Breast epithelium (tissue), 4 donors: ENCODE measurements around the gene FFAR4. TPM values are rescaled to one million over a fixed set of nuclear protein-coding genes. Genes with fewer than 3 reads are reported as not detected.

ENCODE experiments used
- DNase-seq, 2 donors: peaks; one replicate each; pipeline ENCODE4 v3.0.0-alpha.2; 2019; ENCODE audit warnings: low spot score in 2 of 2
- H3K27ac ChIP-seq, 2 donors: fragments of 200-600 bp; sonication (generic) in 1 of 2; one replicate each; pipeline ENCODE4 v1.5.1; 2016 to 2019; ENCODE audit warnings: mild to moderate bottlenecking in 1 of 2
- H3K27me3 ChIP-seq, 2 donors: fragments of 200-600 bp; sonication (generic) in 1 of 2; one replicate each; pipeline versions ENCODE4 v1.5.1 to v1.6.0; 2017 to 2019; ENCODE audit warnings: control low read depth in 1 of 2, mild to moderate bottlenecking in 1 of 2
- H3K36me3 ChIP-seq: fragments of 200-600 bp; one replicate; pipeline ENCODE4 v1.5.1; 2019
- H3K4me1 ChIP-seq, 2 donors: fragments of 200-600 bp; sonication (generic); one replicate each; pipeline ENCODE4 v1.5.1; 2016 to 2019; ENCODE audit warnings: control low read depth in 1 of 2
- H3K4me3 ChIP-seq, 3 donors: fragments of 200-600 bp; sonication (generic); 1 replicate in 2 of 3; 2 replicates in 1 of 3; pipeline ENCODE4 v1.5.1; 2016 to 2019; ENCODE audit warnings: mild to moderate bottlenecking in 3 of 3, moderate library complexity in 2 of 3
- H3K9me3 ChIP-seq, 2 donors: fragments of 200-600 bp; sonication (generic) in 1 of 2; one replicate each; pipeline ENCODE4 v1.5.1; 2016 to 2019; ENCODE audit warnings: control low read depth in 1 of 2
- CTCF ChIP-seq, 3 donors: fragments of 450-650 bp; IDR thresholded peaks; one replicate each; pipeline ENCODE4 v1.5.1; 2016 to 2017; ENCODE audit warnings: antibody characterized with exemption in 3 of 3, mild to moderate bottlenecking in 3 of 3, moderate library complexity in 3 of 3
- POLR2A ChIP-seq: fragments of 450-650 bp; IDR thresholded peaks from one replicate; pipeline ENCODE4 v1.6.1; 2016; ENCODE audit warnings: antibody characterized with exemption, mild to moderate bottlenecking, moderate library complexity
- POLR2AphosphoS5 ChIP-seq, 3 donors: sonication (generic); formaldehyde crosslinking; IDR thresholded peaks; one replicate each; pipeline ENCODE4 v1.6.1; 2017; ENCODE audit warnings: antibody characterized with exemption in 3 of 3
- intact Hi-C: fragments of 100-400 bp; cut with DNase I; formaldehyde crosslinking; loops from one replicate; pipeline ENCODE4 v1.15.1; 2023; ENCODE audit warnings: low total_unique reads
- total RNA-seq, 3 donors: library from RNA; depleted of rRNA; stranded (reverse); fragments of >200 nt; gene quantifications; one replicate each; pipeline ENCODE4 v1.1.0, GENCODE V29; 2016

FFAR4 gene
- total RNA-seq, 3 donors from 2014 or later: 0.33 to 2.9 (median 1.0) TPM

- intact Hi-C loops: no loop called here
- H3K4me1 ChIP-seq: no peaks in the 10 kb centered on the region
- no peaks in the 10 kb centered on the region for H3K36me3 ChIP-seq
- H3K4me3 ChIP-seq: no peak overlapping the region
- no peaks in the 10 kb centered on the region for H3K9me3 ChIP-seq
- peaks cover 0 to 4% of the 10 kb centered on the region in 2 donors for H3K27me3 ChIP-seq
- no peak for TF ChIP-seq POLR2AphosphoS5 (IDR thresholded peaks at IDR 0.05)
- TF ChIP-seq CTCF (IDR thresholded peaks at IDR 0.05): no peak
- peak overlapping the region in 1 of 2 donors; percentile 56 for H3K27ac ChIP-seq
- peak in 1 of 2 donors; percentile 57 for DNase-seq
Measured at GRCh38 chr10:93573051-93573909, 6.8 kb downstream of the FFAR4 start.

GRCh38 chr10:93573924-93574323 lies 7.5 kb downstream of the FFAR4 start:
- H3K4me3 ChIP-seq: no peak overlapping the region

DNA sequence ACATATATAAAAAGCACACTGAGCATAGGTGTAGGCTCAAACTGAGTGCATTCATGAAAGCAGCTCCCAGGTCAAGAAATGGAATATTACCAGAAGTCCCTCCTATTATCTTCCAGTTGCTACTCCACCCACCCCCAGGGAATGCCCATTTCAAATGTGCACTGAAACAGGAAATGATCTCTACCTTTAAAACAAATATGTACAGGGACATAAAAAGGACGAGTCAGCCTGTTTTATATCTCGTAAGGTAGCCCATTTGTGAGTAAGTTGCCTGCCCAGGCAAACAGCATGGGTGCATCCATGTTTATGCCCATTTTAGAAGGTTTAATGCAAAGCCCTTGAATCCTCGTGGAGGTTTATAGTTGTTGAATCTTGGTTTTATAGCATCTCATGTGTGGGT lies 10.4 kb downstream of the FFAR4 start:
- intact Hi-C loops: no loop called here
- no peaks in the 10 kb centered on the region for H3K9me3 ChIP-seq
- H3K4me3 ChIP-seq: no peak overlapping the region
- H3K27ac ChIP-seq: no peak overlapping the region
- H3K36me3 ChIP-seq: no peaks in the 10 kb centered on the region
- no peaks in the 10 kb centered on the region for H3K4me1 ChIP-seq
- no peaks in the 10 kb centered on the region for H3K27me3 ChIP-seq
- no peak for DNase-seq
- TF ChIP-seq POLR2A (no peak), POLR2AphosphoS5 (IDR thresholded peaks at IDR 0.05) (no peak), CTCF (IDR thresholded peaks at IDR 0.05) (no peak)

More at GRCh38 chr10:93573924-93574323, 7.5 kb downstream of the FFAR4 start:
- Histone ChIP-seq H3K27ac (no peak overlapping the region), H3K9me3 (no peaks in the 10 kb centered on the region), H3K27me3 (peaks cover 0 to 3% of the 10 kb centered on the region in 2 donors), H3K36me3 (no peaks in the 10 kb centered on the region), H3K4me1 (no peaks in the 10 kb centered on the region)
- no peak for TF ChIP-seq POLR2AphosphoS5 (IDR thresholded peaks at IDR 0.05)
- TF ChIP-seq CTCF (IDR thresholded peaks at IDR 0.05): no peak
- no peak for TF ChIP-seq POLR2A
- intact Hi-C loops: no loop called here
- DNase-seq: no peak

DNA sequence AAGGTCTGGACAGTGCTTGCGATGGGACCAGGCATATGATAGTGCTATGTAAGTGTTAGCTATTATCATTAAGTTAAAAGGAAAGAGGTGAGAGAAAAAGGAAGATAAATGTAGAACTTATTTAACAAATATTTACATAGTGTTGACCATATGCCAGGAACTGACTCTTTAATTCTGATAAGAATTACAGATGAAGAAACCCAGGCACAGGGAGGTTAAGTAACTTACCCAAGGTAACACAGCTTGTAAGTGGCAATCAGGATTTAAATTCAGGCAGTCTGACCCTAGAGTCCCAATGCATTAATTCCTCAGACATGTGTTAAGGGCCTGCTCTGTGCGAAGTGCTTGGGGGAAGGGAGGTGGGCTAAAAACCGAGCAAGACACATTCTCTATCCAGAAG lies 11.1 kb downstream of the FFAR4 start:
- Histone ChIP-seq H3K4me3 (no peak overlapping the region), H3K4me1 (no peaks in the 10 kb centered on the region), H3K9me3 (no peaks in the 10 kb centered on the region), H3K27ac (no peak overlapping the region), H3K36me3 (no peaks in the 10 kb centered on the region), H3K27me3 (no peaks in the 10 kb centered on the region)
- TF ChIP-seq POLR2A (no peak), POLR2AphosphoS5 (IDR thresholded peaks at IDR 0.05) (no peak), CTCF (IDR thresholded peaks at IDR 0.05) (no peak)
- no peak for DNase-seq
- intact Hi-C loops: no loop called here

- no peak for DNase-seq
- H3K27ac ChIP-seq: no peak overlapping the region
- H3K9me3 ChIP-seq: no peaks in the 10 kb centered on the region
- TF ChIP-seq CTCF (IDR thresholded peaks at IDR 0.05): no peak
- no peak for TF ChIP-seq POLR2AphosphoS5 (IDR thresholded peaks at IDR 0.05)
- no peak for TF ChIP-seq POLR2A
- no peaks in the 10 kb centered on the region for H3K4me1 ChIP-seq
- no peaks in the 10 kb centered on the region for H3K36me3 ChIP-seq
- intact Hi-C loops: no loop called here
- H3K4me3 ChIP-seq: no peak overlapping the region
- no peaks in the 10 kb centered on the region for H3K27me3 ChIP-seq
Measured at GRCh38 chr10:93579089-93579488, 12.6 kb downstream of the FFAR4 start.
